GOT3 (cell line): ENCODE data around the gene ATRAID.

ENCODE experiments used
- DNase-seq: peaks from one replicate; lab custom pipeline; 2025; ENCODE audit warnings: mixed read lengths; lab: John Stamatoyannopoulos, UW

ATRAID gene

GRCh38 chr2:27250652-27251379, 39.0 kb downstream of the ATRAID start:
- DNase-seq = no peak

- DNase-seq = no peak
Observed at GRCh38 chr2:27251766-27252165, 39.9 kb downstream of the ATRAID start.

DNA sequence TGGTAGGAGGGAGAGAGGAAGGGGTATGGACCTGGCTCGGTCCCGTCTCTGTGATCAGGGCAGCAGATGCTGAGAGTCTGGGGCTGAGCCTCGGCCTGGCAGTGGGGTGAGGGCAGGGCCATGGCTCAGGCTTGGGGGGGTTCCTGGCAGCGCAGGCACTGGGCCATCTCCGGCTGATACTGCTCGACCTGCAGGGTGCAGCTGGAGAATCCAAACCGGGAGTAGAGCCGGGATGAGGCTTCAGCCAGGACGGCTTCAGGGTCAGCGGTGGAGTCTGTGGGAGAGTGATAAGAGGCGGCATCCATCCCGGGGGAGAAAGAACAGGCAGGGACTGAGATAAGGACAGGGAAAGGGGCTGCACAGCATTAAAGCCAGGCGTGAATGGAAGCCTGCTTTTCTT, 43.3 kb downstream of the ATRAID start:
- no peak for DNase-seq

DNA sequence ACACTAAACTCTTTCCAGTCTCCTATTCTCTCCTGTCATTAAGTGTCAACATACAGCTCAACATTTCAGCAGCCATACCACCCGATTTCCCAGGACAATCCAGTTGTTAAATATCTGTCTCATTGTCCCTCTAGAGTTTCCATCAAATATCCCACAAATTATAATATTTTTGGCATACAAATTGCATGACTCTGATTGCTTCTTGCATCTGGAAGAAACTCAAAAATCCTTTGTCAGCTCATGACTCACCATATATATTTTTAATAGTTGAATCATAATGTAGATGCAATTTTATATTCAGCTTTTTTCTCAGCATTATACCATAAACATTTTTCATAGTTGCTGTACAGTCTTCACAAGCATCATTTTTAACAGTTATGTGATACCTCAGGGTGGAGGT, 43.8 kb downstream of the ATRAID start:
- DNase-seq = no peak

- no peak for DNase-seq
Observed at GRCh38 chr2:27256855-27257454, 45.1 kb downstream of the ATRAID start.

- no peak for DNase-seq
Observed at GRCh38 chr2:27258051-27258450, 46.2 kb downstream of the ATRAID start.

- no peak for DNase-seq
Observed at GRCh38 chr2:27261241-27261925, 49.5 kb downstream of the ATRAID start.

- no peak for DNase-seq
Observed at GRCh38 chr2:27261926-27262298, 50.1 kb downstream of the ATRAID start.

GRCh38 chr2:27262379-27263286, 50.8 kb downstream of the ATRAID start, which contains the start of gene SLC30A3:
TSS of gene SLC30A3 (minus strand) at chr2:27263047. CDS start at chr2:27262906, 141 bp downstream.
- DNase-seq = no peak

GRCh38 chr2:27263287-27264252, 51.7 kb downstream of the ATRAID start:
- no peak for DNase-seq

- no peak for DNase-seq
Observed at GRCh38 chr2:27264253-27264752, 52.5 kb downstream of the ATRAID start.

GRCh38 chr2:27264753-27265535, 53.1 kb downstream of the ATRAID start:
- no peak for DNase-seq

GRCh38 chr2:27265536-27265870, 53.7 kb downstream of the ATRAID start:
- DNase-seq = no peak
